Measurements from ENCODE around the gene SLC30A2. TPM values are rescaled to one million over a fixed set of nuclear protein-coding genes. Genes with fewer than 3 reads are reported as not detected.

The SLC30A2 gene
- total RNA-seq, 1 experiment from 2014 or later, result 0.07 TPM

- DNase-seq (no peak), ATAC-seq (no peak)
- intact Hi-C loops (cut with micrococcal nuclease), result no loop called here
- Histone ChIP-seq H3K9me2 (replicated peaks; ENCODE audit: low read length) (no peaks in the 10 kb centered on the region), H3K9me3 (ENCODE audit: low read length) (no peaks in the 10 kb centered on the region), H3K27ac (ENCODE audit: low read length) (no peak overlapping the region), H3K27me3 (ENCODE audit: low read length) (no peaks in the 10 kb centered on the region), H3K4me3 (ENCODE audit: low read length) (peak overlapping the region; percentile 80; the same call in 1 of the 2 replicates), H2AFZ (ENCODE audit: low read length) (peak overlapping the region; percentile 93; the same call in 1 of the 2 replicates), H3K4me2 (ENCODE audit: low read length) (peak overlapping the region; percentile 88), H3K79me2 (ENCODE audit: low read length) (no peaks in the 10 kb centered on the region), H3K4me1 (ENCODE audit: insufficient read depth, low read length) (peaks cover 14% of the 10 kb centered on the region), H3K36me3 (ENCODE audit: low read depth, low read length) (no peaks in the 10 kb centered on the region), H3K9ac (ENCODE audit: low read length) (no peak overlapping the region), H4K20me1 (ENCODE audit: low read length) (no peaks in the 10 kb centered on the region), H3F3A (ENCODE audit: low read length, unreplicated experiment) (no peaks in the 10 kb centered on the region)
- ChIA-PET CTCF (interaction anchor here (0.6 to 2.5 kb wide), 4 partner anchors 50 to 141 kb away, joined by 4 to 27 read pairs (median 4); no protein-coding TSS in a partner anchor), POLR2A (ENCODE audit: unreplicated experiment) (no interaction called here)
- BruUV-seq (replicated peaks), result no TSS peak
- TF ChIP-seq EZH2phosphoT487 (IDR thresholded peaks at IDR 0.05; ENCODE audit: borderline replicate concordance, low read length) (no peak), CTCF (conservative IDR thresholded peaks at IDR 0.05; ENCODE audit: low read depth, low read length) (no peak), EZH2 (IDR thresholded peaks at IDR 0.05; ENCODE audit: low read length, unreplicated experiment) (no peak)
These were observed 9.1 kb downstream of the SLC30A2 start for GRCh38 chr1:26036756-26037281.

- H3K9ac ChIP-seq (ENCODE audit: low read length), result peak overlapping the region; percentile 52
- H3K4me2 ChIP-seq (ENCODE audit: low read length), result peak overlapping the region; percentile 88
- no peaks in the 10 kb centered on the region for H4K20me1 ChIP-seq (ENCODE audit: low read length)
- no peaks in the 10 kb centered on the region for H3K9me2 ChIP-seq (replicated peaks; ENCODE audit: low read length)
- H3K27ac ChIP-seq (ENCODE audit: low read length), result 0 out of 2 replicates have a peak overlapping the region, but pooled peaks have one; percentile 7
- ChIA-PET POLR2A (ENCODE audit: unreplicated experiment) (interaction anchor here (0.6 kb wide), 1 partner anchor 208 kb away, joined by 3 read pairs; no protein-coding TSS in a partner anchor), CTCF (interaction anchor here (1.0 to 2.5 kb wide), 3 partner anchors 69 to 141 kb away, joined by 4 to 27 read pairs (median 4); no protein-coding TSS in a partner anchor)
- peak; percentile 83 for DNase-seq
- no peaks in the 10 kb centered on the region for H3K9me3 ChIP-seq (ENCODE audit: low read length)
- peaks cover 14% of the 10 kb centered on the region for H3K4me1 ChIP-seq (ENCODE audit: insufficient read depth, low read length)
- no TSS peak for BruUV-seq (replicated peaks)
- no peaks in the 10 kb centered on the region for H3K27me3 ChIP-seq (ENCODE audit: low read length)
- no peaks in the 10 kb centered on the region for H3K79me2 ChIP-seq (ENCODE audit: low read length)
- H3K36me3 ChIP-seq (ENCODE audit: low read depth, low read length), result no peaks in the 10 kb centered on the region
- peak overlapping the region; percentile 93 for H2AFZ ChIP-seq (ENCODE audit: low read length)
- TF ChIP-seq CTCF (conservative IDR thresholded peaks at IDR 0.05; ENCODE audit: low read depth, low read length), result peak; percentile 96
- no peak for TF ChIP-seq EZH2 (IDR thresholded peaks at IDR 0.05; ENCODE audit: low read length, unreplicated experiment)
- TF ChIP-seq EZH2phosphoT487 (IDR thresholded peaks at IDR 0.05; ENCODE audit: borderline replicate concordance, low read length), result no peak
- peak overlapping the region; percentile 80 for H3K4me3 ChIP-seq (ENCODE audit: low read length)
- no peaks in the 10 kb centered on the region for H3F3A ChIP-seq (ENCODE audit: low read length, unreplicated experiment)
- intact Hi-C loops (cut with micrococcal nuclease), result loop anchor here (1.0 to 2.0 kb wide), 2 partner anchors 69 to 109 kb away; no protein-coding TSS in a partner anchor
- ATAC-seq, result peak; percentile 82
These were observed 9.8 kb downstream of the SLC30A2 start for GRCh38 chr1:26035959-26036755.

Data from PC-3 (cell line).